Measurements from ENCODE around the gene PELI1. TPM values are rescaled to one million over a fixed set of nuclear protein-coding genes. Genes with fewer than 3 reads are reported as not detected.

The PELI1 gene
- total RNA-seq = 48.8 and 55.6 TPM in 2 replicates

GRCh38 chr2:64144057-64145013 lies at the start of gene PELI1:
Gene PELI1, minus strand, starts transcription at chr2:64144420. Its CDS starts 36,110 bp downstream, at chr2:64108310.
- intact Hi-C loops (cut with micrococcal nuclease) = loop anchor here (1.0 to 5.0 kb wide), 14 partner anchors 58 to 1439 kb away; partner anchors contain the start of genes ACTR2, AFTPH, EHBP1 and MDH1

GRCh38 chr2:64193491-64193890 lies 49.3 kb upstream of the PELI1 start:
- intact Hi-C loops (cut with micrococcal nuclease) = no loop called here

DNA sequence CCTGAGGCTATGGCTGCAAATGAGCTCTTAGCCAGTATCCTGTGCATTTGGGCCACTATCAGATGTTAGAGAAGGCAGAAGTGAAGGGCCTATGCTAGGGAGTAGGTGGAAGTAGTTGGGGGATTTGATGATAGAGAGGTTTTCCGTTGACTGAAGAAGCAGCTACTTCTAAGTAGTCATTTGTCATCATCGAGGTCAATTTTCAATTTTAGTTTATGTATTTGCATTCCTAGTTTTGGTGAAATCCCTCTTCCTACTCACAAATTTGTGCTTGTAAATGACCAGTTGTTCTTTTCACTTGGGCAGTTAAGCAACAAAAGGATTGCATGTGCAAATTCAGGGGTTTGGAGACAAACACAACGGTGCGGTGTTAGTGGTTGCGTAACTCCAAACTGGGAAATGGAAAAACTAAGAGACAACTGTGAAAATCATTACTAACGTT lies 48.5 kb upstream of the PELI1 start:
- intact Hi-C loops (cut with micrococcal nuclease) = no loop called here

- intact Hi-C loops (cut with micrococcal nuclease) = no loop called here
Observed at GRCh38 chr2:64192125-64192479, 47.9 kb upstream of the PELI1 start.

DNA sequence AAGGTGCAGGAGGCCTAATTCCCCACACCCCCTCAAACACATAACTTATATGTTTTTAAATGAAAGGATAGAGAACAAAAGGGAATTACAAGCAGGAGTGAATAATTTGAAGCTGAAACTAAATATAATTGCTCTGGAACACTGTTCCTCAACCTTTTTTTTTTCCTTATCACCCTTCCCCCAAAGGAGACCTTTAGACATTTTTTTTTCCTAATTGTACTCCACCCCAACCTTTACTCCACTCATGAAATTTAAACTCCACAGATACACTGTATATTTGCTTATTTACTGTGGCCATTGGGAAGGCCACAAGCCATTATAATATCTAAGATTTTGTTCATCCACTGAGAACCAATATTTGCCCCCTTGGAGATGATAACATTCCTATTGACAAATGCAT lies 45.4 kb upstream of the PELI1 start:
- intact Hi-C loops (cut with micrococcal nuclease) = no loop called here

- intact Hi-C loops (cut with micrococcal nuclease) = no loop called here
Observed at GRCh38 chr2:64189167-64189566, 44.9 kb upstream of the PELI1 start.

DNA sequence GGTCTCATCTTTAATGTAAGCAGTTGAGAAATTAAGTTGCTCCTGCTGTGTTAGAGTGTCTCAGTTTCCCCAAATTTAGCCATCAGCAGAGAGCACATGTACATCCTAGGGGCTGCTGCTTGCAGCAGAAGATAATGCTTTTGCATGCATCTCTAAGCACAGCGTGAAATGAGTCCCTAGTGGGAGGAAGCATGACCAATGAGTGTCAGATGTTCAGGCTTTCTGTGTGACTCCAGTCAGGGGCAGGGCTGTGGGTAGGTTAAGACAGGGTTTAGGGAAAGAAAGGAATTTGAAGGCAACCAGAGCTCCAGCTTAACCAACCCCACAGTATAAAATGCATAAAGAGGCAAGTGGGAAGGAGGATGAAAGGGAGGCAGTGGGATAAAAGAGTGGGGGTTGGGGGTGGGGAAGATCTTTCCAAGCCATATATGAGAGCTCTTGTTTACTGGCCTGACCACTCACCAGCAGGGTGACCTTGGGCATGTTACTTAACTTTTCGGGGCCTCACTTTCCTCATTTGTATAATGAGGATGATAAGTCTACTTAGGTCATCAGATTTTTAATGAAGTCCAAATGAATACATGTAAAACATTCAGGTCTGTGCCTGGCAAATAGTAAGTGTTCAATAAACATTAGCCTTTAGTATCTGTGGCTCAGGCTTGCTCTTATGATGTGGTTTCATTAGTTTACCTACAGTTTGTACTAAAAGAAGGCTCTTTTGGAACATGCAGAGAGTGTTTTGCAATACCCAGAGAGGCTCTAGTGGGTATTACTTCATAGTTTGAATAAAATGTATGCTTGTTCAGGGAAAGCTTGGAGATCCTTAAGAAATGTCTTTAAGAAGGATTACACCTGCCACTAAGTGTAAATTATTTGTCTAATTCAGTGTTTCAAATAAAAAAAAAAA lies 42.7 kb upstream of the PELI1 start:
- intact Hi-C loops (cut with micrococcal nuclease) = no loop called here

GRCh38 chr2:64179582-64180321 lies 35.5 kb upstream of the PELI1 start:
- intact Hi-C loops (cut with micrococcal nuclease) = loop anchor here (1.0 kb wide), 1 partner anchor 34 kb away; no protein-coding TSS in a partner anchor

DNA sequence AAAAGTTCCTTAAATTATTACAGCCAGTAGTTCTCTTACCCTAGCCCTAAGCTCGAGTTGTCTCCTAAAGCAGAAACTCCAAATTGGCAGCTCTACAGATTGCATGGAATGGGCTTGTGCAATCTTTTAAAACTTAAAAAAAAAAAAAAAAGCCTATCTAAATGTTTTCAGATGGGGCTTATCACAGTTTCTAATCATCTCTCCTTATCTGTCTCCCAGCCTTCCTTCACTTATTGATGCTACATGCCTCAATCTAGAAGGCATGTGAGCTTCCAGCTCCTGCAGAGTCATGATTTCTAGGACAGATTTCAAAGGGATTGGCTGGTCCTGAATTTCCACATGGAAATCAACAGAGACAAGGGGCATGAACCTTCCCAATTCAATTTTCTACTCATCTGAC lies 33.1 kb upstream of the PELI1 start:
- intact Hi-C loops (cut with micrococcal nuclease) = no loop called here

- intact Hi-C loops (cut with micrococcal nuclease) = no loop called here
Observed at GRCh38 chr2:64175419-64176197, 31.4 kb upstream of the PELI1 start.

GRCh38 chr2:64173156-64174135 lies 29.2 kb upstream of the PELI1 start:
- intact Hi-C loops (cut with micrococcal nuclease) = no loop called here

GRCh38 chr2:64168756-64169155 lies 24.5 kb upstream of the PELI1 start:
- intact Hi-C loops (cut with micrococcal nuclease) = no loop called here

DNA sequence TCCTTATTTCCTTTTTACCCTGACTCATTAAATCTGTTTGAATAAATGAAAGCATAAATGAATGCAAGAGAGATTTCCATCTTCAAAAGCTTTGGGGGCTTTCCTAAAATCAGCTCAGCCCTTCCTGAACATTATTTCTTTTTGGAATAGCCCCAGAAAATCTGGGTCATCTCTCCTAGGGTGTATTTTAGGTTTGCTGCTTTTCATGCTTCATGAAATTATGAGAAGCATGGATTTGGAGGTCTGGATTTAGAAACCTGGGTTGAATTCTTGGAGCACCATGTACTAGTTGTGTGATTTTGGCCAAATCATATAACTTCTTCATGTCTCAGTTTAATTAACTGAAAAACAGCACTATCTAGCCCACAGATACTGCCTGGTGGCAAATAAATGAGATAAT lies 24.0 kb upstream of the PELI1 start:
- intact Hi-C loops (cut with micrococcal nuclease) = no loop called here

DNA sequence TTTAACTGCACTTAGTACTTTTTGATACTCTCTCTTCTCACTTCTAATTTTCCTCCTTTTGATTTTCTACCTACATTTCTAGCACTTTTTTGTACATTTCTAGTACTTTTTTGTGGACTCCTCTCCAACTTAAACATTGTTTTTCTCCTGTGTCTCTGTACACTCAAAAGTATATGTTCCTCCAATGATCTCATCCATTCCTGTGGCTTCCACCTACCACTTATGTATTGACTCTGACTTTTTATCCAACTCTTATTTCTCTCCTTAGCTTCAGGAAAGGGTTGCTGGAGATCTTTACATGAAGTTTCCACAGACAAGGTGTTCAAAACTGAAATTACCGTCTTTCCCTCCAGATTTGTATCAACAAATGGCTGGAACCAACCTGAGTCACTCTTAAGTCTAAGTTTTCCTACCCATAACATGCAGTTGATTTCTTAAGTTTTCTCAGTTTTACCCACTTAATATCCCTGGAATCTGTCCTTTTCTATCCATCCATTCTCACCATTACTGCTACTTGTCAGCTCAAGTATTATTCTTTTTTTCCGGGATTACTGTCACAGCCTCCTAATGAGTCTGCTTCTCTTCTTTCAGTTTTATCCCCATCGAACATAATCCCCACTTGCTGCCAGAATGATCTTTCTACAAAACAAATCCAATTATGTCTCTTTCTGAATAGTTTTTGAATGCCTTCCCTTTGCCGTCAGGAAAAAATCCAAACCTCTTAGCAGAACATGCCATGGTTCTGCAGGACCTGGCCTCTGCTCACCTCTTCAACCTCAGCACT lies 22.6 kb upstream of the PELI1 start:
- intact Hi-C loops (cut with micrococcal nuclease) = no loop called here

DNA sequence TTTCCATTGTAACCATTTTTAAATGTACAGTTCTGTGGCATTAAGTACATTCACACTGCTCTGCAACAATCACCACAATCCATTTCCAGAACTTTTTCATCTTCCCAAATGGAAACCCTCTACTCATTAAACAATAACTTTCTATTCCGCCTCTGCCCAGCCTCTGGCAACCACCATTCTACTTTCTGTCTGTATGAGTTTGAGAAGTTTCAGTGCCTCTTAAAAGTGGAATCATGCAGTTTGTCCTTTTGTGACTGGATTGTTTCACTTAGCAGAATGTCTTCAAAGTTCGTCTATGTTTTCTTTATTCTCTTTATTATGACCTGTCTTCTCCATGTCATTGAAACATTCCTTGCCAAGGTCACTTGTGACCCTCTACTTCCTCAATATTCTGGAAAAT lies 22.0 kb upstream of the PELI1 start:
- intact Hi-C loops (cut with micrococcal nuclease) = no loop called here

DNA sequence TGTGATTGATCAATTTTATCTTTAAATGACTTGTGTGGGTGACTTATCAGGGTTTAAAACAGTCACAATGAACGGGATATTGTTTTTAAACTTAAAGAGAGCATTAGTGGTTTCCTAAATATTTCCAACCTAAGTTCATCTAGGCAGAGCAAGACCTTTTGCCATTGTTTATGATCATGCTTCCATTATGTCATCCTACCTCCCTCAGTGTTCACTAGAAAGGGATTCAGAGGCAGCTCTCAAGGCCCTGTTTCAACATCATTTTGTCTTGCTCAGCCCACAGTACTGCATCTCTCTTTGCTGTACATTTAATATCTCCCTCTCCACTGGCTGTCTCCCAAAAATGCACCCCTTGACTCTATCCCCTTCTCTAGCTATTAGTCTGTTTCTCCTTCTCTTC lies 21.5 kb upstream of the PELI1 start:
- intact Hi-C loops (cut with micrococcal nuclease) = no loop called here

DNA sequence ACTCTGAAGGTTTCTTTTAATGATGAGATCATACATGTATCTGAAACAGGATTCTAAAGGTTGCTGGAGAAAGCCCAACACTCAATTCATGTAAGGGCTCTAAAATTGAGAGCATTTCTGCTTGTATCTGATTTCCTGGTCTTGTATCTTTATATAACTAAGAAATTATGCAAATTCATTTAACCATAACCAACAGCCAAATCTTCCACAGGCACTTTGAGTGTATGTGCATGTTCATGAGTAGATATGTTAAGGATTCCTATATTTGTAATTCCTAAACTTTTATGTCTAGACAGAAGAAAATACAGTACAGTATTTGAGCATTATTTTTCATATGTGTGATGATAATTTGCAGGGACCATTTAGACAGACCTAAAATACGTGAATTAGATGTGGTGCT lies 20.4 kb upstream of the PELI1 start:
- intact Hi-C loops (cut with micrococcal nuclease) = no loop called here

GRCh38 chr2:64162516-64162915 lies 18.3 kb upstream of the PELI1 start:
- intact Hi-C loops (cut with micrococcal nuclease) = no loop called here

All from T-helper 1 cell treated with Interleukin-12 subunit alpha and Interleukin-12 subunit beta and Interleukin-4 antibody, amounts not matched to agents 30 ng/mL and 1 ng/mL, for 36 hours (primary cell).